GM12891 (cell line): ENCODE data around the gene SLC9A8.

Source experiments
- PAX5 ChIP-seq: IDR thresholded peaks from 2 replicates; pipeline ENCODE4 v1.6.1; 2011; ENCODE audit warnings: low read length, moderate library complexity, mild to moderate bottlenecking; ENCODE audit not compliant: insufficient read depth, severe bottlenecking
- POLR2A ChIP-seq: IDR thresholded peaks from 2 replicates; pipeline ENCODE4 v1.6.1; 2011; ENCODE audit warnings: low read depth, low read length, control low read depth
- POLR2AphosphoS5 ChIP-seq: IDR thresholded peaks from 2 replicates; pipeline ENCODE4 v1.6.1; 2011; ENCODE audit warnings: low read depth, low read length, control low read depth
- SPI1 ChIP-seq: IDR thresholded peaks from 2 replicates; pipeline ENCODE4 v1.6.1; 2011; ENCODE audit warnings: low read depth, low read length, control low read depth
- TAF1 ChIP-seq: IDR thresholded peaks from 2 replicates; pipeline ENCODE4 v1.6.1; 2011; ENCODE audit warnings: low read depth, low read length, control low read depth

DNA sequence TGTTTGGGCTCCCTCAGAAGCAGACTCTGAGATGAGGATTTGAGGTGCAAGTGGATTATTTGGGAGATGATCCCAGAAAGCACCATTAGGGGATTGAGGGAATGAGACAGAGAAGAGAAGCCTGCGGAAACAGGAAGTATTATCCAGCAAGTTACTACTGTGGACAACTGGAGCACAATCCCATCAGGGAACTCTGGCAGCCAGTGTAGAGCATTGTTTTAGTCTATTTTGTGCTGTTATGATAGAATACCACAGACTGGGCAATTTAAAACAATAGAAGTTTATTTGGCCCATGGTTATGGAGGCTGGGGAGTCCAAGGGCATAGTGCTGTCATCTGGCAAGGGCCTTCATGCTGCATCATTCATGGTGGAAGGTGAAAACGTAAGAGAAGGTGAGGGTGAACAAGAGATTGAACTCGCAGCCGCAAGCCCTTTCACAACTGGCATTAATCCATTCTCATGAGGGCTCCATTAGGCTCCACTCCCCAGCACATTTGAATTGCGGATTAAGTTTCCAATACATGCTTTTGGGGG, 43.5 kb upstream of the SLC9A8 start:
- no peak for TF ChIP-seq POLR2A
- no peak for TF ChIP-seq POLR2AphosphoS5
- no peak for TF ChIP-seq PAX5
- TF ChIP-seq TAF1, result no peak
- TF ChIP-seq SPI1, result no peak
